ENCODE measurements around the gene SLIT3.

GRCh38 chr5:168921147-168921866 lies 379.6 kb downstream of the SLIT3 start:
- no peak for TF ChIP-seq CTCF (IDR thresholded peaks at IDR 0.05)
- no peak for TF ChIP-seq EZH2 (IDR thresholded peaks at IDR 0.05)
